Liver (tissue), 3 donors: ENCODE measurements around the gene TMEM61.

Source experiments
- SP1 ChIP-seq: IDR thresholded peaks from 2 replicates; pipeline ENCODE4 v1.6.1; 2018; ENCODE audit warnings: antibody characterized with exemption, mild to moderate bottlenecking
- TF ChIP-seq, protein P1 (sequence below): fragments of 150-350 bp; IDR thresholded peaks from 2 replicates; pipeline ENCODE4 v1.5.1; 2017; ENCODE audit warnings: improper control_type of control experiment, low read depth, low read length; ENCODE audit not compliant: missing input control
- donor health status: healthy.
- donor health status: healthy.

DNA sequence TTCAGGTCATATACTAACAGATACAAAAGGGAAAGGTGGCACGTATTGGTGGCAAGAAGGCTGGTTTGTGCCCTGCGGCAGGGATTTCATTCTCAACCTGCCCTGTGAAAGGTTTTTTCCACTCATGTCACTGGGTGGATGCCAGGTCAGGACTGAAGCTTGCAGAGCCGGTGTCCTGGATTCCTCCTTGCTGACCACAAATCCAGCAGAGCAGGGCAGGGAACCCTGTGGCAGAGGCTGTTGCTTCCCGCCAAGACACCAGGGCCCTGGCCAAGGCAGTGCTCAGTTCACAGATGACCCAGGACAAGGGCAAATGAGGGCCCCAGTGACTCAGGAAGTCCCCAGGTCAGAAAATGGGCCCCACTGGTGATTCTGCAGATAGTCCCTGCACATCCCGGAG lies 34.7 kb downstream of the TMEM61 start:
- TF ChIP-seq, protein P1, sequence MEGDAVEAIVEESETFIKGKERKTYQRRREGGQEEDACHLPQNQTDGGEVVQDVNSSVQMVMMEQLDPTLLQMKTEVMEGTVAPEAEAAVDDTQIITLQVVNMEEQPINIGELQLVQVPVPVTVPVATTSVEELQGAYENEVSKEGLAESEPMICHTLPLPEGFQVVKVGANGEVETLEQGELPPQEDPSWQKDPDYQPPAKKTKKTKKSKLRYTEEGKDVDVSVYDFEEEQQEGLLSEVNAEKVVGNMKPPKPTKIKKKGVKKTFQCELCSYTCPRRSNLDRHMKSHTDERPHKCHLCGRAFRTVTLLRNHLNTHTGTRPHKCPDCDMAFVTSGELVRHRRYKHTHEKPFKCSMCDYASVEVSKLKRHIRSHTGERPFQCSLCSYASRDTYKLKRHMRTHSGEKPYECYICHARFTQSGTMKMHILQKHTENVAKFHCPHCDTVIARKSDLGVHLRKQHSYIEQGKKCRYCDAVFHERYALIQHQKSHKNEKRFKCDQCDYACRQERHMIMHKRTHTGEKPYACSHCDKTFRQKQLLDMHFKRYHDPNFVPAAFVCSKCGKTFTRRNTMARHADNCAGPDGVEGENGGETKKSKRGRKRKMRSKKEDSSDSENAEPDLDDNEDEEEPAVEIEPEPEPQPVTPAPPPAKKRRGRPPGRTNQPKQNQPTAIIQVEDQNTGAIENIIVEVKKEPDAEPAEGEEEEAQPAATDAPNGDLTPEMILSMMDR, result no peak
- TF ChIP-seq SP1, result no peak
